ENCODE data around the gene DDX49.

DNA sequence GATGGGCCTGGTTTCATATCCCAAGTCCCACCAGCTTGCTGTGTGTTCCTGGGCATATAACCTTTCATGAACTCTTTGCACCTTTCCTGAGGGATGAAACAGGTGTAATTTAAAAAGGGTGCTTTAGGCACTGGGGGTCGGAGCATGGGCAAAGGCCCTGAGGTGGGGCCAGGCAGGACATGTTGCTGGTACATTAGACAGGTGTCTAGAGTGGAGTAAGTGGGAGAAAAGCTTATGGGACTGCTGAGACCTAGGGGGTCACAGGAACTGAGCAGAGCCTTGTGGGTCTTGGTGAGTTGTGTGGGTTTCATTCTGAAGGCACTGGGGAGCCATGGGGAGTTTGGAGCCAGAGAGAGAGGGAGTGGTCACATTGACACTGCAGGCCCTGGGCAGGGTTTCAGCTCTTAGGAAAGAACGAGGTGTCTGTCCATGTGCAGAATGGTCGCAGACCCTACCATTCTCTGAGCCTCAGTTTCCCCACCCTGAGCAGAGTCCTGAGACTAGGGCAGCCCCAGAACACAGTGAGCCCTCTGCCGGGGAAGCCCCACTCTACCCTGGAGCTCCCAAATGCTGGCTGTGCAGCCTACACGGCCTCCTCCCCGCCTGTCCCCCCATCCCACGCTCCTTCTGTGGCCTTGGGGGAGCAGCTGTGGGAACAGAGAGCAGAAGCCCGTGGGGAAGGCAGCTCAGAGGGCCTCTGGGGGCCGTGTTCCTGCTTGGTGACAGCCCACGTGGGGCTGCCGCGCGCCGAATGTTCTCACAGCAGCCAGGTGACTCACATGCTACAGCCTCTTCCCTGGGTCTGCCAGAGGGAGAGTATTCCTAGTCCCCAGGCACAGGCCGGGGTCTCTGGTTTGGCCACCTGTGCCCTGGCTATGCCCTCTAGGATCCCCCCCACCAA lies 28.8 kb downstream of the DDX49 start:
- TF ChIP-seq POLR2A (IDR thresholded peaks at IDR 0.05; ENCODE audit: low read length) (no peak), GATA1 (IDR thresholded peaks at IDR 0.05; ENCODE audit: low read depth, low read length) (no peak)

All from erythroblast (primary cell).